GM12873 (cell line): ENCODE results near the gene ITLN1.

Source experiments
- TF ChIP-seq, protein P1 (sequence below): IDR thresholded peaks from 2 replicates; pipeline ENCODE4 v1.5.1; 2012; ENCODE audit warnings: low read depth, mild to moderate bottlenecking, moderate library complexity, low read length, control low read depth; ENCODE audit not compliant: insufficient read depth; ENCODE audit errors: missing control alignments

Gene ITLN1

DNA sequence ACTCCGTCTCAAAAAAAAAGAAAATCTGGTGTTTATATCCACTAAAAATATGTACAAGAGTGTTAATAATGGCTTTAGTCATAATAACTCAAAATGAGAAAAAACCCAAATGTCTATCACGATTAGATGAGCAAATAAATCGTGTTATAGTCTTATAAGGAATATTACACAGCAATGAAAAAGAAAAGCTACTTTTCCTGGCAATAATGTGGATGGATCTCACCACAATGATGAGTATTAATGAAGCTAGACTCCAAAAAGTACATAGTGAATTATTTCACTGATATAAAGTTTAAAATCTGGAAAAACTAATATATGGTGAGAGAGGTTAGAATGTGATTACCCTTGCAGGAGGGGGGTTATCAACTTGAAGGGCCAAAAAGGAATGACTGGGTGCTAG is 32.0 kb downstream of the ITLN1 start:
- TF ChIP-seq, protein P1, sequence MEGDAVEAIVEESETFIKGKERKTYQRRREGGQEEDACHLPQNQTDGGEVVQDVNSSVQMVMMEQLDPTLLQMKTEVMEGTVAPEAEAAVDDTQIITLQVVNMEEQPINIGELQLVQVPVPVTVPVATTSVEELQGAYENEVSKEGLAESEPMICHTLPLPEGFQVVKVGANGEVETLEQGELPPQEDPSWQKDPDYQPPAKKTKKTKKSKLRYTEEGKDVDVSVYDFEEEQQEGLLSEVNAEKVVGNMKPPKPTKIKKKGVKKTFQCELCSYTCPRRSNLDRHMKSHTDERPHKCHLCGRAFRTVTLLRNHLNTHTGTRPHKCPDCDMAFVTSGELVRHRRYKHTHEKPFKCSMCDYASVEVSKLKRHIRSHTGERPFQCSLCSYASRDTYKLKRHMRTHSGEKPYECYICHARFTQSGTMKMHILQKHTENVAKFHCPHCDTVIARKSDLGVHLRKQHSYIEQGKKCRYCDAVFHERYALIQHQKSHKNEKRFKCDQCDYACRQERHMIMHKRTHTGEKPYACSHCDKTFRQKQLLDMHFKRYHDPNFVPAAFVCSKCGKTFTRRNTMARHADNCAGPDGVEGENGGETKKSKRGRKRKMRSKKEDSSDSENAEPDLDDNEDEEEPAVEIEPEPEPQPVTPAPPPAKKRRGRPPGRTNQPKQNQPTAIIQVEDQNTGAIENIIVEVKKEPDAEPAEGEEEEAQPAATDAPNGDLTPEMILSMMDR = no peak

DNA sequence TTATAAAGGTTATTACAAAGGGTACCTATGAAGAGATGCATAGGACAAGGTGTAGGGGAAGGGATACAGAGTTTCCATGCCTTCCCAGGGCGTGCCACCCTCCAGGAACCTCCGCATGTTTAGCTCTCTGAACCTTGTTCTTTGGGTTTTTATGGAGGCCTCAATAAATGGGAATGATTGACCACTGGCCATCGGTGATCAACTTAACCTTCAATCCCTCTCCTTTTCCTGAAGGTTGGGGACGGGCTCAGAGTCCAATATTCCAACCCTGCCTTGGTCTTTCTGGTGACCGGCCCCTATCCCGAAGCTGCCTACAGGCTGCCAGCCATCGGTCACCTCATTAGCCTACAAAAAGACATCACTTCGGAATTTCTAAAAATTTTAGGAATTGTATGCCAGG is 34.0 kb downstream of the ITLN1 start:
- TF ChIP-seq, protein P1 = no peak

DNA sequence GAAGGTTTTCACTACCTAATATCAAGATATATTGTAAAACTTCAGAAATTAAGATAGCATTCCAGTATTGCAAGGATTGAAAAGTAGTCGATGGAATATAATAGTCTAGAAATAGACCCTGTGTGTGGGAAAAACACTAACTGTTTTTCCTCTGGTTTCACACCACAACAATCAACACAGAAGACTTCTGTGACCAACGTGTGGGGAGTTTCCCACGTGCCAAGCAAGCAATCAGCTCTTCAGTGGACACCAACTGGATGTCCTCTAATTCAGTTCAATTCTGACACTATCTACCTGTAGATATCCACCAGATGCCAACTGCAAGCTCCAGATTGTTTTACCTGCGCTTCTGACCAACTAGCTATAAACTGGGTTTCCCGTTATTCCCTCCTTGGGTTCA is 34.4 kb downstream of the ITLN1 start:
- TF ChIP-seq, protein P1 = no peak

DNA sequence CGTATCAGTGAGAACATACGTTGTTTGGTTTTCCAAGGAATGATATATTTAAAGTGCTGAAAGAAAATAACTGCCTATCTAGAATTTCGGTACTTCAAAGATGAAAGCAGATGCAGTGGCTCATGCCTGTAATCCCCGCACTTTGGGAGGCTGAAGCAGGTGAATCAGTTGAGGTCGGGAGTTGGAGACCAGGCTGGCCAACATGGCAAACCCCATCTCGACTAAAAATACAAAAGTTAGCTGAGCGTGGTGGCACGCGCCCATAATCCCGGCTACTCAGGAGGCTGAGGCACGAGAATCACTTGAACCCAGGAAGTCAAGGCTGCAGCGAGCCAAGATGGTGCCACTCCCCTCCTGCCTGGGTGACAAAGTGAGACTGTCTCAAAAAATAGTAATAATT is 38.7 kb downstream of the ITLN1 start:
- TF ChIP-seq, protein P1 = no peak

DNA sequence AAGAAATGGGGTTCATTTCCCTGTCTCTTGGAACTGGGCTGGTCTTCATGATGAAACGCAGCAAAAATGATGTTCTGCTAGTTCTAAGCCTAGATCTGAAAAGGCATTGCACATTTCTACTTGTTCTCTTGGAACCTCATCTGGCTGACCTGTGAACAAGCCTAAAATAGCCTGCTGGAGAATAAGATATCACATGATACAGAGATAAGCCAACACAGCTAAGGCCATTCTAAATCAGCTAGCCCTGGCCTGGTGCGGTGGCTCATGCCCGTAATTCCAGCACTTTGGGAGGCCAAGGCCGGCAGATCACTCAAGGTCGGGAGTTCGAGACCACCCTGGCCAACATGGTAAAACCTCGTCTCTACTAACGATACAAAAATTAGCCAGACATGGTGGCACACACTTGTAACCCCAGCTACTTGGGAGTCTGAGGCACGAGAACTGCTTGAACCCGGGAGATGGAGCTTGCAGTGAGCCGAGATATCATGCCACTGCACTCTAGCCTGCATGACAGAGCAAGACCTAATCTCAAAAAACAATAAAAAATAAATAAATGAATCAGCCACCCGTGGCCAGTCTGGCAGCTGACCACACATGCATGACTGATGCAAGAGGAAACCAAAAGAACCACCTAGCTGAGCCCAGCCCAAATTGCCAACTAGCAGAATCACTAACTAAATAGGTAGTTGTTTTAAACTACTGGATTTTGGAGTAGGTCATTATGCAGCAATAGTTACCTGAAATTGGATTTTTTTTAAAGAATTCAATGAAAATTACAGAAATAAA is 40.3 kb downstream of the ITLN1 start:
- TF ChIP-seq, protein P1 = no peak

DNA sequence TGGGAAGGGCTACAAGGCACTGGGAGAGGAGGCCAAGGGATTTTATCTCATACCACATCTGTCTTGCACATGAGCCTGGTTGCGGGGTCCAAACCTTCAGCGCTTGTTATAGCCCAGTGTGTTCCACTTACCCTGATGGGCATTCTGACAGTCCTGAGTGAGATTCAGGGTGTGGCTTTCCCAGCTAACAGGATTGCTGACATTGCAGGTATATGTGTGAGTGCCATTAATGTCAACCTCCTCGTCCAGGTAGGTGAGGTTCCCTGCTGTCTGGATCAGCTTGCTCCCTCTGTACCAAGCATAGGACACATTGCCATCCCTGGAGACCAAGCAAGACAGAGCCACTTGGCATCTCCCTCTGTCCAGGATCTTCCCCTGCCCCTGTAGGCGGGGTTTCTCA is 43.9 kb downstream of the ITLN1 start:
- TF ChIP-seq, protein P1 = no peak

DNA sequence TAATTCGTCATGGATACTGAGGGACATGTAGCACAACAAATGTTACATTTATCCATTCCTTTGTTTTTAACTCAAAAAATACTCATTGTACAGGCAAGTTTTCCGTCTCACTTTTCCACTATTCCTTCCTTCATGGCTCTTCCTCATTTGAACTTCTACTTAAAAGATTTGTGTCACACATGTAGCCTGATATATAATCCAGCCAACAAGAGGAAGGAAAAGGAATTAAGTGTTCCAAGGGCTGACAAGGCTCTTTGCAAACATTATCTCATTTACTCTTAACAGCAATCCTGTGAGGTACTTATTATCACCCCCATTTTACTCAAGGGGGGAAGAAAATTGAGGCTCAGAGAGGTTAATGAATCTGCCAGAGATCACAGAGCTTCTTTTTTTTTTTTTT is 45.2 kb downstream of the ITLN1 start:
- TF ChIP-seq, protein P1 = no peak
